Esophagus squamous epithelium (tissue), 4 donors: ENCODE results near the gene GOLPH3L.

Experiments used
- CTCF ChIP-seq, 6 experiments: fragments of 450-650 bp in 4 of 6; fragments of 200-600 bp in 2 of 6; sonication (generic) in 2 of 6; IDR thresholded peaks; one replicate each; pipeline ENCODE4 v1.5.1; 2016 to 2019; ENCODE audit warnings: antibody characterized with exemption in 6 of 6, mild to moderate bottlenecking in 4 of 6, moderate library complexity in 4 of 6
- POLR2A ChIP-seq, 4 donors: fragments of 450-650 bp; IDR thresholded peaks; one replicate each; pipeline ENCODE4 v1.6.1; 2017; ENCODE audit warnings: antibody characterized with exemption in 4 of 4, mild to moderate bottlenecking in 4 of 4, moderate library complexity in 3 of 4

GRCh38 chr1:150610576-150610975, 86.4 kb downstream of the GOLPH3L start:
- no peak for TF ChIP-seq CTCF (IDR thresholded peaks at IDR 0.05)
- TF ChIP-seq POLR2A (IDR thresholded peaks at IDR 0.05) = no peak
